H1 (cell line): ENCODE results near the gene PRR5. TPM values are rescaled to one million over a fixed set of nuclear protein-coding genes. Genes with fewer than 3 reads are reported as not detected.

ENCODE experiments used
- CTCF ChIA-PET: fragments of 300-600 bp; sonication (Branson Sonifier 250); formaldehyde crosslinking; loops from one replicate; lab custom pipeline; 2021; ENCODE audit not compliant: partially characterized antibody; lab: Charles Lee
- POLR2A ChIA-PET: fragments of 300-600 bp; sonication (Branson Sonifier 250); formaldehyde crosslinking; loops from one replicate; lab custom pipeline; 2021; ENCODE audit warnings: inconsistent platforms; ENCODE audit not compliant: partially characterized antibody; lab: Charles Lee
- DNase-seq, 2 experiments: peaks; one replicate each; pipeline versions ENCODE4 v3.0.0 to v3.0.0-alpha.2; 2010 to 2022; ENCODE audit warnings: low spot score in 2 of 2, low read depth in 1 of 2, mixed read lengths in 1 of 2
- FAIRE-seq: peaks from 2 replicates; lab custom pipeline; 2011; peaks lifted over from hg19 to GRCh38; lab: Jason Lieb, UNC
- H2AFZ ChIP-seq: 2 replicates; pipeline ENCODE4 v1.8.1; 2012; ENCODE audit warnings: low read length, inconsistent platforms
- H2AK5ac ChIP-seq: 2 replicates; pipeline ENCODE4 v1.6.1; 2013; ENCODE audit warnings: low read depth, low read length
- H2BK120ac ChIP-seq: replicated peaks from 2 replicates; pipeline ENCODE3; 2013; ENCODE audit warnings: low read depth, low read length, inconsistent platforms
- H2BK12ac ChIP-seq: 2 replicates; pipeline ENCODE4 v1.6.1; 2013; ENCODE audit warnings: low read depth, low read length
- H2BK15ac ChIP-seq: 2 replicates; pipeline ENCODE4 v1.6.1; 2013; ENCODE audit warnings: low read length
- H2BK20ac ChIP-seq: 2 replicates; pipeline ENCODE4 v1.6.1; 2013; ENCODE audit warnings: low read length
- H2BK5ac ChIP-seq: 2 replicates; pipeline ENCODE4 v1.6.1; 2013; ENCODE audit warnings: low read depth, low read length
- H3K14ac ChIP-seq: 2 replicates; pipeline ENCODE4 v1.6.1; 2013; ENCODE audit warnings: inconsistent platforms; ENCODE audit not compliant: insufficient read length
- H3K18ac ChIP-seq: 2 replicates; pipeline ENCODE4 v1.6.1; 2013; ENCODE audit warnings: low read length; ENCODE audit errors: extremely low read depth
- H3K23ac ChIP-seq: 2 replicates; pipeline ENCODE4 v1.6.1; 2013; ENCODE audit warnings: inconsistent platforms; ENCODE audit not compliant: insufficient read length
- H3K23me2 ChIP-seq: 2 replicates; pipeline ENCODE4 v1.6.1; 2013; ENCODE audit warnings: low read depth, low read length
- H3K27ac ChIP-seq: 2 replicates; pipeline ENCODE4 v1.6.1; 2011; ENCODE audit warnings: low read depth, low read length, inconsistent platforms
- H3K27me3 ChIP-seq, 4 experiments: replicated peaks in 1 of 4; 1 replicate in 1 of 4; 2 replicates in 3 of 4; pipeline versions ENCODE4 v1.6.1 to v1.8.1; 2011 to 2013; ENCODE audit warnings: low read length in 3 of 4, mild to moderate bottlenecking in 3 of 4, inconsistent platforms in 2 of 4, mixed read lengths in 2 of 4, moderate library complexity in 1 of 4; ENCODE audit not compliant: control insufficient read depth in 3 of 4, insufficient read depth in 3 of 4; ENCODE audit errors: extremely low read depth in 1 of 4
- H3K36me3 ChIP-seq, 4 experiments: 2 replicates each; pipeline versions ENCODE4 v1.6.1 to v1.8.1; 2011 to 2013; ENCODE audit warnings: mild to moderate bottlenecking in 4 of 4, low read length in 3 of 4, moderate library complexity in 2 of 4, control low read depth in 1 of 4, inconsistent platforms in 1 of 4; ENCODE audit not compliant: insufficient read depth in 4 of 4, control insufficient read depth in 2 of 4
- H3K4ac ChIP-seq: replicated peaks from 2 replicates; pipeline ENCODE3; 2013; ENCODE audit warnings: low read length, low read depth, mixed read lengths, inconsistent platforms; ENCODE audit not compliant: insufficient read length
- H3K4me1 ChIP-seq, 4 experiments: replicated peaks in 1 of 4; 1 replicate in 1 of 4; 2 replicates in 3 of 4; pipeline versions ENCODE4 v1.6.1 to v1.8.1; 2011 to 2013; ENCODE audit warnings: low read length in 3 of 4, inconsistent platforms in 2 of 4, mixed read lengths in 1 of 4; ENCODE audit not compliant: insufficient read depth in 4 of 4, control insufficient read depth in 3 of 4
- H3K4me2 ChIP-seq, 2 experiments: 2 replicates each; pipeline versions ENCODE4 v1.6.1 to v1.8.1; 2011 to 2013; ENCODE audit warnings: low read depth in 2 of 2, low read length in 2 of 2, control low read depth in 1 of 2, inconsistent platforms in 1 of 2, mild to moderate bottlenecking in 1 of 2; ENCODE audit not compliant: insufficient read depth in 1 of 2
- H3K4me3 ChIP-seq, 4 experiments: fragments of 200-600, 300-600 bp in 1 of 4; sonication (generic), shearing (Covaris generic), sonication (Bioruptor Twin) in 1 of 4; 2 replicates each; pipeline versions ENCODE4 v1.5.1 to v1.8.1; 2011 to 2016; ENCODE audit warnings: low read length in 4 of 4, low read depth in 3 of 4, control low read depth in 2 of 4, inconsistent platforms in 2 of 4, mild to moderate bottlenecking in 2 of 4, mixed read lengths in 1 of 4, moderate library complexity in 1 of 4; ENCODE audit not compliant: insufficient read depth in 2 of 4; ENCODE audit errors: extremely low read depth in 1 of 4
- H3K56ac ChIP-seq: replicated peaks from 2 replicates; pipeline ENCODE3; 2013; ENCODE audit warnings: low read depth, mild to moderate bottlenecking, mixed read lengths, low read length, inconsistent platforms; ENCODE audit not compliant: insufficient read length
- H3K79me1 ChIP-seq: 2 replicates; pipeline ENCODE4 v1.6.1; 2013; ENCODE audit warnings: low read depth, low read length, control low read depth
- H3K79me2 ChIP-seq, 2 experiments: 2 replicates each; pipeline versions ENCODE4 v1.6.1 to v1.8.1; 2012 to 2013; ENCODE audit warnings: low read length in 2 of 2, mild to moderate bottlenecking in 2 of 2, inconsistent platforms in 1 of 2; ENCODE audit not compliant: insufficient read depth in 2 of 2, control insufficient read depth in 1 of 2
- H3K9ac ChIP-seq, 4 experiments: replicated peaks in 1 of 4; 1 replicate in 1 of 4; 2 replicates in 3 of 4; pipeline versions ENCODE4 v1.6.1 to v1.8.1; 2011 to 2013; ENCODE audit warnings: low read depth in 3 of 4, low read length in 3 of 4, control low read depth in 2 of 4, mild to moderate bottlenecking in 2 of 4, moderate library complexity in 2 of 4, inconsistent platforms in 1 of 4; ENCODE audit errors: extremely low read depth in 1 of 4
- H3K9me3 ChIP-seq, 2 experiments: 2 replicates each; pipeline versions ENCODE4 v1.6.1 to v1.8.1; 2012 to 2013; ENCODE audit warnings: mild to moderate bottlenecking in 2 of 2, moderate library complexity in 2 of 2, control low read depth in 1 of 2, inconsistent platforms in 1 of 2, low read depth in 1 of 2, low read length in 1 of 2, mixed read lengths in 1 of 2; ENCODE audit not compliant: insufficient read depth in 2 of 2
- H4K20me1 ChIP-seq, 2 experiments: replicated peaks in 1 of 2; 2 replicates each; pipeline versions ENCODE3 to v1.8.1; 2011 to 2013; ENCODE audit warnings: inconsistent platforms in 2 of 2, low read length in 2 of 2, mild to moderate bottlenecking in 1 of 2; ENCODE audit not compliant: insufficient read depth in 2 of 2, control insufficient read depth in 1 of 2
- H4K5ac ChIP-seq: 2 replicates; pipeline ENCODE4 v1.6.1; 2013; ENCODE audit warnings: low read length, low read depth, mixed read lengths, inconsistent platforms; ENCODE audit not compliant: insufficient read length
- H4K8ac ChIP-seq: 2 replicates; pipeline ENCODE4 v1.8.0; 2013; ENCODE audit warnings: mild to moderate bottlenecking, moderate library complexity, low read length, inconsistent platforms; ENCODE audit not compliant: insufficient read depth; ENCODE audit errors: extremely low read depth
- H4K91ac ChIP-seq: replicated peaks from 2 replicates; pipeline ENCODE3; 2013; ENCODE audit warnings: low read length, mixed read lengths, inconsistent platforms; ENCODE audit not compliant: insufficient read length
- SRF ChIP-seq: IDR thresholded peaks from 2 replicates; pipeline ENCODE4 v1.6.1; 2011; ENCODE audit warnings: mild to moderate bottlenecking, low read depth, low read length, moderate library complexity
- WGBS, 2 experiments: shearing (Covaris generic) in 1 of 2; methylation state at CpG; one replicate each; pipeline versions ENCODE4 v1.1.6 to v1.1.7; 2013 to 2015; ENCODE audit warnings: low lambda C conversion rate in 2 of 2, mixed read lengths in 2 of 2, inconsistent platforms in 1 of 2, low coverage in 1 of 2, missing lambda C conversion rate in 1 of 2; ENCODE audit not compliant: insufficient replicate concordance in 2 of 2, insufficient coverage in 1 of 2, insufficient read length in 1 of 2; ENCODE audit errors: extremely low coverage in 1 of 2, missing lambda C conversion rate in 1 of 2; 5-methylcytosine and 5-hydroxymethylcytosine counted together
- polyA plus RNA-seq, 7 experiments: library from polyadenylated mRNA; depleted of rRNA in 3 of 7; stranded (reverse) in 5 of 7; unstranded in 2 of 7; fragments of >200 nt in 5 of 7; fragments of 200-250 nt in 2 of 7; gene quantifications; 1 replicate in 5 of 7; 2 replicates in 1 of 7; 4 replicates in 1 of 7; pipeline versions ENCODE4 v1.2.1 to v1.2.3, GENCODE V29; 2011 to 2013; ENCODE audit warnings: missing spikeins in 2 of 7, mixed read lengths in 2 of 7
- total RNA-seq: library from RNA; stranded (reverse); fragmentation: NEBNext Ultra II Directional; extraction: Animal tissue kit (Norgen Biotek cat#: 25700); gene quantifications from 2 replicates; pipeline ENCODE4 v1.2.1, GENCODE V29; 2021

The PRR5 gene
- total and polyA plus RNA-seq, 2 of the 8 experiments (the other 6 are each of a cell fraction or from before 2014, with no cell fraction given) = 16.5 to 25.7 TPM

DNA sequence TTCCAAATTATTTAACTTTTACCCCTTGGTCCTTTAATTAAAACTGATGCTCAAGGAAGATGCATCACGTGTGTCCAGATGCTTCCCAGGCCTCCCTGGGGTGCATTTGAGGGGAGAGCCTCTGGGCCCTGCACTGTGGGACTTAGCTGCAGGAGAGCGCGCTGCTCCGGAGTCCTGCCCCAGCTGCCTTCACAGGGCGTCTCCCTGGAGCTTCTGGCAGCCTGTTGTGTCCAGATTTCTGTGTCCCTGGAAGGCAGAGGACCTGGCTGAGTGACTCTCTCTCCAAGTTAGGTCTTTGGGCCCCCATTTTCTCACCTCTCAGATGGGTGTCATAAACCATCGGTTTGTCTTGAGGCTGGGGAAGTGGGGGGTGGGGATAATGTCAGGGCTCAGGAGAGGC lies 53.4 kb downstream of the PRR5 start:
- Histone ChIP-seq H3K27ac (no peak overlapping the region), H3K4me2 (peak overlapping the region; percentile 63 to 86), H2BK20ac (no peak overlapping the region), H3K9ac (no peak overlapping the region), H4K91ac (no peak overlapping the region), H3K36me3 (no peaks in the 10 kb centered on the region), H3K4me3 (peak overlapping the region in 3 of 4 experiments; percentile 9 to 51 (median 32); a peak in 4 of 8 replicates), H4K8ac (no peak overlapping the region), H2BK5ac (peak overlapping the region; percentile 15; the same call in 1 of the 2 replicates), H3K18ac (no peak overlapping the region), H3K14ac (no peak overlapping the region), H3K23me2 (peaks cover 5% of the 10 kb centered on the region), H2BK15ac (no peak overlapping the region), H2BK12ac (peak overlapping the region; percentile 40), H3K9me3 (no peaks in the 10 kb centered on the region), H3K4ac (no peak overlapping the region), H3K79me2 (peaks cover 0 to 57% of the 10 kb centered on the region in 2 experiments; a peak in 2 of 4 replicates), H2AK5ac (peak overlapping the region; percentile 68; the same call in 1 of the 2 replicates), H3K79me1 (peaks cover 3% of the 10 kb centered on the region; the same call in 1 of the 2 replicates), H3K4me1 (peaks cover 4 to 29% (median 19%) of the 10 kb centered on the region in 4 experiments), H3K56ac (no peak overlapping the region), H2BK120ac (no peak overlapping the region), H3K23ac (no peak overlapping the region), H4K5ac (no peak overlapping the region), H4K20me1 (peaks cover 8 to 20% of the 10 kb centered on the region in 2 experiments), H2AFZ (no peak overlapping the region), H3K27me3 (peaks cover 0 to 7% (median 4%) of the 10 kb centered on the region in 4 experiments; a peak in 4 of 7 replicates)
- FAIRE-seq (no peak), DNase-seq (no peak)
- ChIA-PET POLR2A (interaction anchor here (0.8 to 2.8 kb wide), 5 partner anchors 10 to 263 kb away, joined by 3 to 9 read pairs (median 3); no protein-coding TSS in a partner anchor), CTCF (interaction anchor here (0.6 to 4.9 kb wide), 5 partner anchors 20 to 330 kb away, joined by 3 to 31 read pairs (median 3); no protein-coding TSS in a partner anchor)
- WGBS, 2 experiments = 50% methylated on average over 6 of the region's 6 CpGs; no CpG with 5 or more reads in 1 of the 2 experiments
- no peak for TF ChIP-seq SRF
